Measurements from ENCODE around the gene NOXO1.

Gene NOXO1

GRCh38 chr16:1993731-1994131, 12.5 kb upstream of the NOXO1 start:
- peak; percentile 19 for DNase-seq

DNA sequence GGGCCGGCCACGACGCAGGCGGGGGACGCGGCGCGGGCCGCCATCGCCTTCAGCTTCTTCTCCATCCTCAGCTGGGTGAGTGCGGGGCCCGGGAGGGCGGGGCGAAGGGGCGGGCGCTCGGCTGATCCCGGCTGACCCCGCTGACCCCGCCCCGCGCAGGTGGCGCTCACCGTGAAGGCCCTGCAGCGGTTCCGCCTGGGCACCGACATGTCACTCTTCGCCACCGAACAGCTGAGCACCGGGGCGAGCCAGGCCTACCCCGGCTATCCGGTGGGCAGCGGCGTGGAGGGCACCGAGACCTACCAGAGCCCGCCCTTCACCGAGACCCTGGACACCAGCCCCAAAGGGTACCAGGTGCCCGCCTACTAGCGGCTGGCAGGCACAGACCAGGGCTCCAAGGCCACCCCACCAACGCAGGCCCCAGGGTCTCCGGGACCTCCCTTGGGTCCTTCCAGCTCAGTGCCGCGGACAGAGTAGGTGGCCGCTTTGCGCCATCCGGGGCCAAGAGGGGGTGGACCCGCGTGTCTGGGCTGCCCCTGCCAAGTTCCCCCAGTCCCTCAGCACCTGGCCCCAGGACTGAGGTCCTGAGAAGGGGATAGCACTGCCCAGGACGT, 11.5 kb upstream of the NOXO1 start:
- no peak for DNase-seq

DNA sequence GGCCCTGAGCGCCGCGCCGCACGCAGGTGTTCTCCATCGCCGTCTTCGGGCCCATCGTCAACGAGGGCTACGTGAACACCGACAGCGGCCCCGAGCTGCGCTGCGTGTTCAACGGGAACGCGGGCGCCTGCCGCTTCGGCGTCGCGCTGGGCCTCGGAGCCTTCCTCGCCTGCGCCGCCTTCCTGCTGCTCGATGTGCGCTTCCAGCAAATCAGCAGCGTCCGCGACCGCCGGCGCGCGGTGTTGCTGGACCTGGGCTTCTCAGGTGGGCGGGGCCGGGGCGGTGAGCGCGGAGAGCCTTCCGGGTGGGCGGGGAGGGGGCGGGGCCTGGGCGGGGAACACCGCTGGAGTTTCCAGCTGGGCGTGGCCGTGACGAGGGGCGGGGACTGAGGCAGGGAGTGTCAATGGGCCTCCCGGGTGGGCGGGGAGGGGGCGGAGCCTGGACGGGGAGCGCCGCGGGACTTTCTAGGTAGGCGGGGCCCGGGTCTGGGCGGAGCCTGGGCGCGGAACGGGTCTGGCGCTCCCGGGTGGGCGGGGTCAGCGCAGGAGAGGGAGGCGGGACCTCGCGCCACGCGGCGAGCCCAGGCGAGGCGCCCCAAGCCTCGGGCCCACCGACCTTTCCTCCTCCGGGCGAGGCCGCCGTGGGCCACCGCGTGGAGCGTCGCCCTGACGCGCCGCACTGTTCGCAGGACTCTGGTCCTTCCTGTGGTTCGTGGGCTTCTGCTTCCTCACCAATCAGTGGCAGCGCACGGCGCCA, 10.9 kb upstream of the NOXO1 start:
- no peak for DNase-seq

GRCh38 chr16:1991588-1991947, 10.3 kb upstream of the NOXO1 start:
- no peak for DNase-seq

GRCh38 chr16:1991135-1991551, 9.9 kb upstream of the NOXO1 start:
- no peak for DNase-seq

DNA sequence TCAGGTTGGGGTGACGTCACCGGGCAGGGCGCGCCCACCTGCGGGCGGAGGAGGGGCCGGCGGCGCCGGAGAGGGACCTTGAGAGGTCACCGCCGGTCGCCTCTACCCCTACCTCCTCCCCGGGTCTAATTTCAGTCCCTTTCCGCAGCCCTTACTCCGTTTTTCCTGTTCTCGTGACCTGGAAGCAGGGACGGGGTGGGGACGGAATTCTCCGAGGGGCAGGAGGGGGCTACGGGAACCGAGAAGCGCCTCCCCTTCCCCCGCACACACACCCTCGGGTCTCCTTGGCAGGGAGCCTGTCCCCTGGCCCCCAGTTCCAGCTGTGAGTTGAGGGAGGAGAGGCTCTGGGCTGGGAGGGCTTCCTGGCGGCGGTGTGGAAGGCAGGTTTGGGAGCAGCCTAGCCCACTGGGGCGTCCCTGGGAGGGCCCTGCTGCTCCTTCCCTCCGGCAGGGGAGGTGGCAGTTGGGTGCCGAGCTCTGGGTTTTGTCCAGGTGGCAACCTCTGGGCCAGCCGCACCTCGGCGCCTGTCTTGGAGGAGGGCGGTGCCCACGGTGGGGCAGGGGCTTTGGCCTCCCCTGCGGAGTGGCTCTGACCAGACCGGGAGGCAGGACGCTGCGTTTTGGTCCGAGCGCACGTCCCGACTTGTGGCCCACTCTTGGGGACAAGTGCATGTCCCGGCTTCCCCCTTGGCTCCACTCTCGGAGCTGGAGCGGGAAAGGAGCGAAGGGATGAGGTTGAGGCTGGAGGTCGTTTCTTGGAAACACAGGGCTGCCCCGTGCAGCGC, 9.3 kb upstream of the NOXO1 start:
- no peak for DNase-seq

DNA sequence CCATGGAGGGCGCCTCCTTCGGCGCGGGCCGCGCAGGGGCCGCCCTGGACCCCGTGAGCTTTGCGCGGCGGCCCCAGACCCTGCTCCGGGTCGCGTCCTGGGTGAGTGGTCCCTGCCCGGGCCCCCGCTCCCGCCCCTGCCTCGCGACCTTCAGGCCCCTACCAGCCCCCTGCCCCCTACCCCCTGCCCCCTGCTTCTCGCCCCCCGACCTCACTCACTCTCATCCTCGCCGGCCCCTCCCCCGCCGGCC, 8.8 kb upstream of the NOXO1 start:
- no peak for DNase-seq

GRCh38 chr16:1989209-1990100, 8.2 kb upstream of the NOXO1 start, which contains the start of gene SYNGR3:
Gene SYNGR3 (plus strand): TSS chr16:1989970. CDS start chr16:1990103, 133 bp downstream.
- no peak for DNase-seq

- DNase-seq: no peak
Observed at GRCh38 chr16:1987198-1987597, 5.9 kb upstream of the NOXO1 start.

- DNase-seq: no peak
Observed at GRCh38 chr16:1985466-1986150, 4.3 kb upstream of the NOXO1 start.

DNA sequence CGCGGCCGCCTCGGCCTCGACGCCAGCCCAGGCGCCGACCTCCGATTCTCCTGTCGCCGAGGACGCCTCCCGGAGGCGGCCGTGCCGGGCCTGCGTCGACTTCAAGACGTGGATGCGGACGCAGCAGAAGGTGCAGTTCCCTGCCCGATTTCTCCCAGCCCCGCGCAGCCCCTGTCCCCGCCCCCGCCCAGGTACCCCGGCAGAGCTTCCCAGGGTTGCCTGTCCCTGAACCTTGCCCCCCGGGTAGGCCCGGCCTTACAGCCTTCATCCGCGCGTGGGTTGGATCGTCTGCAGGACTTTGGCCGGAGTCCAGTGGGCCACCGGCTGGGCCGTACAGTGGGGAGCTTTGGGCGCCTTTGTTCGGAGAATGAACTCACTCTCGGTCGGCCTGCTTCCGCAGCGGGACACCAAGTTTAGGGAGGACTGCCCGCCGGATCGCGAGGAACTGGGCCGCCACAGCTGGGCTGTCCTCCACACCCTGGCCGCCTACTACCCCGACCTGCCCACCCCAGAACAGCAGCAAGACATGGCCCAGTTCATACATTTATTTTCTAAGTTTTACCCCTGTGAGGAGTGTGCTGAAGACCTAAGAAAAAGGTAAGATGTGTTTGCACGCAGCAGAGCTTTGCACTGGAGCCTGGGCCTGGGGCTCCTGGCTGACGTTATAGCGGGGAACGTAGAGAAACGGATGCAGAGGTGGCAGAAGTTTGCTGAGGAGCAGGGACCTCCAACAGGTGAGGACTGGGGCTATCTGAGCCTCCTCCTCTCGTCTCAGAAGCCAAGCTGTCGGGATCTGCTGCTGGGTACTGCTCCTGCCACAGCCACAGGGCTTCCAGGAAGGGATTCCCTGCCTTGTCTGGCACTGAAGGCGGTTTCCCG, 3.3 kb upstream of the NOXO1 start:
- DNase-seq: no peak

GRCh38 chr16:1983544-1984346, 2.5 kb upstream of the NOXO1 start, which contains the start of gene GFER:
Gene GFER (plus strand): TSS chr16:1984193. CDS start chr16:1984219, 26 bp downstream.
- DNase-seq: peak; percentile 42

- DNase-seq: no peak
Observed at GRCh38 chr16:1982991-1983543, 1.8 kb upstream of the NOXO1 start.

DNA sequence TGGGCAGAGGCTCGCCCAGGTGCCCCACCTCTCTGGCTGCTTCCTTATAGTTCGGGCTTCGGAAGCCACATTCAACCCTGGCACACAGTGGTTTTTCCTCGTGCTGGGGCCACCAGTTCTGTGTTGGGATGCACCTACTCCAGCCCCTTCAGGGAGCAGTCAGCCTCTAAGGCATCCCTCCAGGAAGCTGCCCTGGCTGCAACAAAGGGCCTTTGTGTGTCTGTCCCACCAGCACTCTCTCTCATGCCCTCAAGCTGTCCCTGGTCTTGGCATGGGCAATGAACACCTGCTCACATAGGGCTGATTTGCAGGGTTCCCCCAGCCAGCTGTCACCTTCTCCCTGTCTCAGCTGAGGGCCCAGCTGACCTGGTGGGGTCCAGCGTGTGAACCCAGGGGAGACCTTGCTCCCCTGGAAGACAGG, 754 bp upstream of the NOXO1 start:
- DNase-seq: no peak

- DNase-seq: no peak
Observed at GRCh38 chr16:1980770-1981087, 540 bp downstream of the NOXO1 start.

DNA sequence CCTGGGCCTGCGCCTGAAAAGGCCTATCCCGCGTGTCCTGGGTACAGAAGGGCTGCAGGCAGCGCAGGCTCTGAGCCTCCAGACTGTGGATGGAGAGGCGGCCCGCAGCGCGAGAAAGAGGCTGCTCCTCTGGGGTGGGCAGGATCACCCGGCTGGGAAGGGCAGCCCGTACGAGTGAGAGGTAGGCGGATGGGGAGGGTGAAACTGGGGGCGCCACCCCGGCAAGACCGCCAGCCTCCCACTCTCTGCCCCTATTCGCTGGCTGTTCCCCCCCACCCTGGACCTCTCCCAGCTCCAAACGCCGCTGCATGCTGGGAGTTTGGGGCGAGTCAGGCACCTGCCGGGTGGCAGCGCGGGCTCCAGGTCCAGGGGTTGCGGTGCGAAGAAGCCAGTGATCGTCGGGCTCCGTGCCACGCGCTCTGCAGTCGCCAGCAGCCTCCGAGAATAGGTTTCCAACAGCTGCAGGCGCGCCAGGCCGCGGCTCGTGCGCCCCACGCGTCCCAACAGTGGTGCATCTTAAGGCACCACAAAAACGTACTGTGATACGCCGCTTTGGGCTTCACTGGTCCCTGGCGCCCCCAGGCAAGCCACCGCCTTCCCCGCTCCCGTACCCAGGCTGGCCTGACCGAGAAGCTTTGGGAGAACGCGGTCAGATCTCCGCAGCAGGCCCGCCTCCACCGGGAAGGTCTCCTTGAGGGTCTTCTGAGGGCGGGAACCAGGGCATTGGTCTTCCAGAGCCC, 1.1 kb downstream of the NOXO1 start:
- no peak for DNase-seq

- DNase-seq: no peak
Observed at GRCh38 chr16:1979271-1980029, 1.8 kb downstream of the NOXO1 start.

DNA sequence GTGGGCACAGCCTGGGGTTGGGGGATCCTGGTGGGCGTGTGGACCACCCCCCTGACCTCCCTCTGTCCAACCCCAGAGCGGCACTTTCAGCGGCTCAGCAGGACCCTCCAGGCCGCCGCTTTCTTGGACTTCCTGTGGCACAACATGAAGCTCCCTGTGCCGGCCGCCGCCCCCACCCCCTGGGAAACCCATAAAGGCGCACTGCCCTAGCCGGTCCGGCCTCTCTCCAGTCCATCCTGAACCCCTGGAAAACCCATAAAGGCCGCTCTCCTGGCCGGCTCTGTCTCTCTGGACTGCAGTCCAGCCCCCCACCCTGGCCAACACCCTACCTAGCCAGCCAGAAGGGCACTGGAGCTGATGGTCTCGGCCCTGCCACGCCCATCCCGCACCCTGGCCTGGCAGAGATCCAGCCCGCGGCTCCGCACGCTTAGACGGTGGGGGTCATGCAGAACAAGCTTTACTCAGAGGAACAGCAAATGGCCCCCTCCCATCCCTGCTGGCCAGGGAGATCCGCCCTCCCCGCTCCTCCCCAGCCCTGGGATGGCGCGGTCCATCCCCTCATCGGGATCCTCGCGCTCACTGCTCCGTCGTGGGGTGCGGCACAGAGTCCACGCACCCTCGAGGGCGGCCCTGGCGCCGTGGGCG, 2.7 kb downstream of the NOXO1 start:
- no peak for DNase-seq
